ENCODE measurements around the gene PIEZO1.

The PIEZO1 gene

DNA sequence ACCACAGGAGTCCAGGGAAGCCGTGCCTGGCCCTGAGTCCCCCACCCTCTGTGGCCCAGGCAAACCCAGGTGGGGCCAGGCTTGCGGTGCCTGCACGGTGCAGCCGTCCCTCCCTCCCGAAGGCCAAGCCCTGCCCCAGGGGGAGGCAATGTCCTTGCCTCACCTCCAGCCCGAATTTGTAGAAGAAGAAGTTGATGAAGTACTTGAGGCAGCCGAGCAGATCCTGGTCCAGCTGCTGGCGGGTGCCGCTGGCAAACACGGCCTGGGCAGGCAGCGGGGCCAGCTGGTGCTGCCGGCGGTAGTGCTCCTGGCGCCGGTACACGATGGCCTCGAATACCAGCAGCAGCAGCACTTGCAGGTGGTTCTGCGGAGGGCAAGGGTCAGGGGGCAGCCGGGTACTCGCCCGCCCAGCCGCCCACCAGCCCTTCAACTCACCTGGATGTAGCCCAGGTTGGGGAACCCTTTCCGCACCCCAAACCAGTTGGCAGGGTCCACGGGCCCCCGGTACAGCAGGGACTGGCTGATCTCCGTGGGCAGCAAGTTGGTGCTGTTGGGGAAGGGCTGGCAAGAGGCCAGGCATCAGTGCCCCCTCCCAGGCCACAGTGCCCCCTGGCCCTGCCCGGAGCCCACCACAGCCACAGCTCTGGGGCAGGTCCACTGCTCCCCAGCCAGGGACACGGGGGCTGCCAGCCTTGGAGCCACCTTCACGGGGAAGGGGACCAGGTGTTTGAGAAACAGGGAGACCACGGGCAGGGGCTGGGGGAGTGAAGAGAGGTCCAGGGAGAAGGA lies 52.7 kb downstream of the PIEZO1 start:
- DNase-seq, result no peak

DNA sequence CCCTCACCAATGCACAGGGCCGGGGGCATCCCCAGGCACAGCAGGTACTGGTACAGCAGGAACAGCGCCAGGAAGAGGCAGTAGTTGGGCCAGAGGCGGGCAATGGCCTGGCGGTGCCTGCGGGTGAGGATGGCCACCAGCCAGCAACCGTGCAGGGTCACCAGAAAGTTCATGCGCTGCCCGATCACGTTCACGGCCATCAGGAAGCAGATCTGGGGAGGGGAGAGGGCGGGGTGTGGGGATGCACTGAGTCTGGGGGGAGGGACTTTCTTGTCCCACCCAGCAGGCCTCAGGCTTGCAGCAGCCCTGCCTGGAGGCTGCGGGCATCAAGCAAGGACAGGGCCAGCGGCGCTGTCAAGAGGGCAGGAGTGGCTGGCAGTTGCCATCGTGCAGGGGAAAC lies 53.3 kb downstream of the PIEZO1 start:
- no peak for DNase-seq

DNA sequence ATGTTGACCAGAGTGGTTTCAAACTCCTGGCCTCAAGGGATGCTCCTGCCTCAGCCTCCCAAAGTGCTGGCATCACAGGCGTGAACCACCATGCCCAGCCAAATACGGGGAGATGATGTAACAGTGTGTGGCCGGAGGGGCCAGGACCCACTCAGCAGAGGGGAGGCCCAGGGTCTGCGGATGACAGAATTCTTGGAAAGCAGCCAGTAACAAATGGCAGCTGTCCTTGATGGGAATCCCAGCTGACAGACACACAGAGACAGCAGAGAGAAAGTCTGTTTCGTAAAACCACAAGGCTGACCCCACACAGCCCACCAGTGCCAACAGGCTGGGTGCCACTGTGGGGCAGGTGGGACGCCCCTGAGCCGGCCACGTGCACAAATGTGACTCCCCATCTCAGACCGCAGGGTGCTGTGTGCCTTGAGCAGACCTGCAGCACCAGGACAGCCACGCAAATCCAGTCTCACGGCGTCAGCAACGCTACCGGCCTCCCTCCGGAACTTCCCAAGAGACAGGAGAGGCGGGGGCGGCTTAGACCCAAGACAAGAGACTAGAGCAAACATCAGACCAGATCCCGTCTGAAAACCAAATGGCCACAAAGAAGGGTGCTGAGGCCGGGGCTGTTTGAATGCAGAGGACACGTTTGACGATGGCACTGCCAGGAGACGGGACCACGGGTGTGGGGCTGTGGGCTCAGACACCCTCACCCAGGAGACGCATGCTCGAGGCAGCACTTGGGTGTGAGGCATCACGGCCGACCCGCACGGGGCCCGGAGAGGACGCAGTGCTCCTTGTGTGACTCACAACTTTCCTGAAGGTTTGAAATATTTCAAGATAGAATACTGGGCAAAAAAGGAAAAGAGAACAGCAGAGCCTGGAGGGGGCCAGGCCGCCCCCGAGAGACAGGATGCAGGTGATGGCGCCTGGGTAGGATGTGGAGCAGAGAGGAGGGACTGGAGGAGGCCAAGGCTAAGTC lies 54.1 kb downstream of the PIEZO1 start:
- DNase-seq, result no peak

DNA sequence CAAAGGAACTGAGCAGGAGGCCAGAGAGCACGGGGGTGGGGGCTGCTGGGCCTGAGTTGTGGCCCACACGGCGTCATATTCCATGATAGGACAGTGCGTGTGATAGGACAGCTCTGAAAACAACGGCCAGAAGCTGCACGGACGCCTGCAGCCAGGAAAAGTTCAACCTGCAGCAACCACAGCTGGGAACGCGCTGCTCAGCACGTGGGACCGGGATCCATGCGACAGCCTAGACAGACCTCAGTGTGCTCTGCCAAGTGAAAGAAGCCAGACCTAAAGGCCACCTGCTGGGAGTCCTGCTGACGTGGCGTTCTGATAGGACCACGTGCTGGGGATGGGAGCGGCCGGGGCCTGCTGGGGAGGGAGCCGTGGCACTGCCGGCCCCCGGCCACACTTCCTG lies 57.1 kb downstream of the PIEZO1 start:
- no peak for DNase-seq

DNA sequence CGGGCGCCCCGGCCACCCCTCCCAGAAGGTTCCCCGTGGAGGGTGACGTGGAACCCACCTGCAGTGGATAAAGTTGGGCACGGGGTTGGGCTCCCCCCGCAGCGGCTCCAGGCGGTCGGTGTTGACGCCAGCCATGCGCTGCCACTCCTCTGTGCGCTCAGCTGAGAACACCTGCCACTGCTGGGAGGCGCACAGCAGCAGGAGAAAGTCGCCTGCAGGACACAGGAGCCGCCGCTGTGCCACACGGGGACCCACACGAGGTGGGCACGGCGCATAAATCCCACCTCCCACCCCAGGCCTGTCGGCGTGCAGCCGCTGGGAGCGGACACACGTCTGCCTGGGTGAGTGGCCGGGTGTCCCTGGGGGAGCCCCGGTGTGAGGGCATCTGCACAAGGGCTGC lies 58.0 kb downstream of the PIEZO1 start:
- no peak for DNase-seq

DNA sequence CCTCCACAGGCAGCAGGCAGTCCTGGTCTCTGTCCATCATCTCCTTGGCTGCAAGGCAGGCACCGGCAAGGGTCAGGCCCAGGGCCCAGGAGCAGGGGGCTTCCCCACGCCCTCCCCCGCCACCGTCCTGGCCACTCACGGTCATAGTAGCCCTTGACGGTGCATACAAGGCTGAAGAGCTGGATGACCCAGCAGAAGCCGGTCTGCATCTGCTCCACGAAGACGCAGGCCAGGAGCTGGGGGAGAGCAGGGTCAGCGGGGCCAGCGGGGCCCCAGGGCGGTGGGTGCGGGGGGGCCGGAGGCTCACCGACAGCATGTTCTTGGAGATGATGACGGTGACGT lies 58.6 kb downstream of the PIEZO1 start:
- DNase-seq, result no peak

DNA sequence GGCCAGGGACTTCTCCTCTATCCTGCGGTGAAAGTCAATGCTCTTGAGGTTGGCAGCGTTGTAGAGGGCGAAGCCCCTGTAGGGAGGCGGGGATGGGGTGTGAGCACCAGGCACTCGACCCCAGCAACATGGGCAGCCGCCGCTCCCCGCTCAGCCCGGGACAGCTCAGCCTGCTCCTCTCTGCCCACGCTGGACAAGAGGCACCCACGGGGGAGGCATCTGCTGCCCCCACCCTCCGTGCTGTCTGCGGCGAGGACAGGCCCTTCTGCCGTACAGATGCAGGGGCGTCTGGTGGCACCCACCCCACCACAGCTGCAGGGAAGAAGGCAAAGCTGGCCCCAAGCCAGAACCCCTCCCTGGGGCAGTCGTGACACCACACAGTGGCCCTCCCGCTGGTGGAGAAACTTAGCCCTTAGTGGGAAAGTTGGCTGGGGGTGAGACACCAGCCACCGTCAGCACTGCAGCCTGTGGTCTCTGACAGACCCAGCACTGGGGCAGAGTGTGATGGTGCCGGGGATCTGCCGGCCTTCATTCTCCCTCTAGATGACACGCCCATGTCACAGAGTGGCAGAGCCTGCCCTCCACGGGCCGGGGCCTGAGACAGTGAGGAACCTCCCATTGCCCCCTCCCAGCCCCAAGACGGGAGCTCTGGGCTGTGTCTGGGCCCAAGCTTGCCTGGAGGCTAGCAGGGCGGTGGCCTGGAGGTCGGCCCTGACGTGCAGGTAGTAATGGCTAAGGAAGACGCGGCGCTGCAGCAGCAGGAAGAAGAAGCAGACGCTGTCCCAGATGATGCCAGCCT lies 59.2 kb downstream of the PIEZO1 start:
- DNase-seq, result no peak

DNA sequence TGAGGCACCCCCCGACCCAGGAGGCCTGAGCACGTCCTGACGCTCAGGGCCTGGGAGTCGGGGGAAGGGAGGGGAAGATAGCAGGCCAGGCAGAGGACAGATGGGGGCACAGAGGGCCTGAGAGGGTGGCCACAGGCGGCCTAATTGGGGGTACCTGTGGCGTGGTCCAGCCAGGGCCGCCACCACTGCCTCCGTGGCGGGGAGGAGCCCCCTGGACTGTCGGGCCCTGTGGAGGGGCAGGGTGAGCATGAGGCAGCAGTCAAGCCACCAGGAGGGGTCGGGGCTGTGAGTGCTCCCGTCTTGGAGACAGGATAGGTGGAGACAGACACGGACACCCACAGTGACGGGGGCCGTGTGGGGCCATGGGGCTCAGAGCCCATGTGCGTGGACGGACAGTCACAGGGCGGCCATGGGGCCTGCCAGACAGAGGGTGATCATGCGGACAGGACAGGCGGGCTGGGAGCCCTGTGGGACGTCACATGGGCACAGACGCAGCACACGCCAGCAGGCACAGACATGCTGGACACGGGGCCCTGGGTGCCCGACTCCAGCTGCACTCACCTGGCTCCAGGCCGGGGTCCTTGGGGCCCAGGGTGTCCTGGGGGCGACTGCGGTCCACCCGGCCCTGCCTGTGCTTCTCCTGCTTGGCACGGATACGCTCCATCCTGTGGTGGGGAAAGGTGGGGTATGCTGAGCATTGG lies 60.0 kb downstream of the PIEZO1 start:
- no peak for DNase-seq

DNA sequence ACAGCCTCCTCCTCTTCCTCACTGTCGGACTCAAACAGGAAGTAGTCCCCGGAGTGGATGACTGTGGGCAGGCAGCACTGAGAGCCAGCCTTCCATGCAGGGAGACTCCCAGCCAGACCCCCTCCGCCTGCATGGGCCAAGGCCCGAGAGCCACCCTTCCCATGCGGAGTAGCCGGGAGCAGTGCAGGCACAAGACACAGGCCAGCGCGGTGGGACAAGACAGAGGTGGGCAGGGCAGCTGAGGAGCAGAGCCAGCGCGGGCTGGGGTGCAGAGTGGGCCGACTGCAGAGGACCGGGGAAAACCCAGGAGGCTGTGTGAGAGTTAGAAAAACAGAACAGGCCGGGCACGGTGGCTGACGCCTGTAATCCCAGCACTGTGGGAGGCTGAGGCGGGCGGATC lies 61.1 kb downstream of the PIEZO1 start:
- no peak for DNase-seq

DNA sequence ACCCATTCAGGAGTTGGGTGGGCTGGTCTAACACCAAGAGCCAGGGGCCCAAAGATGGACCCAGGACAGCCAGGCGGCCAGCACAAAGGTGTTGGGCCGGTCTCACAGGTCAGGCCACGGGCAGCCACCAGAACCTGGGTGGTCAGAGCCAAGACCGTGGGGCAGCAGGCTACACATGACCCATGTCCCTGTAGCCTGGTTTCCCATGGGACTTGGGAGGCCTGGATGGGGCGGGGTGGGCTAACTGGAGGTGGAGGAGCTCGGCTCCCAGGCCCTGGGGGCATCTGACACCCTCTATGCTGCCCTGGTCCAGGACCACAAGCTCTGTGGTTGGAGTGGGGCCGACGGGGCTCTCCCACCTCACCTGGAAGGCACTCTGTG lies 61.5 kb downstream of the PIEZO1 start:
- DNase-seq, result no peak

DNA sequence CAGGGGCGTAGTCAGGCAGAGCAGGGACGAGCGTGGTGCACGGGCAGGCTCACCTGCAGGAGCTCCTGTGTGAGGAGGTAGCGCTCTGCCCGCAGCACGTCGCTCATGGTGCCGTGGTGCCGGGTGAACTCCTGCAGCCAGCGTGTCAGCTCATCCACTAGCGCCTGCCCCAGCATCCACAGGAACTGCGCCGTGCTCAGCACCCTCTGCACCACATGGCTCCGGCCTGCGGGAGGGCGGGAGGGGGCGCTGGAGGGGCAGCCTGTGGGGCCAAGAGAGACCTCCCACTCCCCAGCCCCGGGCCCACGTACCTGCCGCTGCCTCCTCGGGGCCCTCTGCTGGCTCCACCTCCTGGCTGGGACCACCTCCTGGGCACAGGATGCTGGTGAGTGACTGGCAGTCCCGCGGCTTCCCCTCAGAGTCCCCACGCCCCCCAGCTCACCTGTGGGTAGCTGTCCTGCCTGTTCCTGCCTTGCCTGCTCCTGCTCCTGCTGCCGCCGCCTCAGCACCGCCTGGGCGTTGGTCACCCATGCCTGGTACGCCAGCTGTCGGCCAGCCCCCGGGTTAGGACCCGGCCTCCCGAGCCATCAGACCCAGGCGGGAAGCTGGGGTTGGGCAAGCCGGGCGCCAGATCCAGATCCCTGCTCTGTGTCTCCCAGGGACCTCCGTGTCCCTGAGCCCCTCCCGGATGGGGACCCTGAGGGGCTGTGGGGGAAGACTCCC lies 62.1 kb downstream of the PIEZO1 start:
- no peak for DNase-seq

DNA sequence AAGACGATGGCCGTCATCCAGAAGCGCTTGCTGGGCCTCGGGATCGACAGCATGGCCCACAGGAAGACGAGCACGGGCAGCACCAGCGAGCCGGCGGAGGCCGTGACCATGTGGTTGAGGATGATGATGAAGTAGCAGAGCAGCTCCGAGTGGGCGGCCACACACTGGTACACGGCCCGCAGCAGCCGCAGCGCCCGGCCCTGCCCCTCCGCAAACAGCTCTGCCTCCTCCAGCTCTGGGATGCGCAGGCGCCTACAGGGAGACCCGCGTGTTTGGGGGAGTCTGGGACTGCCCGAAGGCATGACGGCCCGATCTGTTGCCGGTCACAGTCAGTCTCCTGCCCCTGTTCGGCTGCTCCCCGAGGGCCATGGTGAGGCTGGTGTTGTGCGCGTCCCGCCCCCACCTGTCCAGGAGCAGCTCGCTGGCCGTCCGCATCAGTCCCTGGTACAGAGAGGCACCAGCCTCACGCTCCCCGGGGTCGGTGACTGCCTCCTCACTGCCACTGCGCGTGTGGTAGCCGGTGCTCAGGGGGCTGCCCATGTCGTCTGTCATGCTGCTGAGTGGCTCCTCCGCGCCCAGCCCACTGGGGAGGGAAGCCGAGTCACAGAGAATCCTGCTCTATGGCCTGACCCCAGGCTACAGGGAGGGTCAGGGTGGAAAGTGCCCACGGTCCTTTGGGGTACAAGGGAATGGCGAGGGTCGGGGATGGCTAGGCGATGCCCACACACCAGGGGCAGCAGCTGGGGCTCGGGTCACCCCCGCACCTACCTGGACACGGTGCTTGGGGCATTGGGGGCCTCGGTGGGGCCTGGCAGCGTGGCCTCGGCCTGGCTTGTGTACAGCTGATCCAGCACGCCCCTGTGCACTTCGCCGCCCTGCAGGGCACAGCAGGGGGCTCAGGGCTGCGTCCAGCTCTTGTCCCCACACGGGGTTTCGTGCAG lies 62.9 kb downstream of the PIEZO1 start:
- no peak for DNase-seq

DNA sequence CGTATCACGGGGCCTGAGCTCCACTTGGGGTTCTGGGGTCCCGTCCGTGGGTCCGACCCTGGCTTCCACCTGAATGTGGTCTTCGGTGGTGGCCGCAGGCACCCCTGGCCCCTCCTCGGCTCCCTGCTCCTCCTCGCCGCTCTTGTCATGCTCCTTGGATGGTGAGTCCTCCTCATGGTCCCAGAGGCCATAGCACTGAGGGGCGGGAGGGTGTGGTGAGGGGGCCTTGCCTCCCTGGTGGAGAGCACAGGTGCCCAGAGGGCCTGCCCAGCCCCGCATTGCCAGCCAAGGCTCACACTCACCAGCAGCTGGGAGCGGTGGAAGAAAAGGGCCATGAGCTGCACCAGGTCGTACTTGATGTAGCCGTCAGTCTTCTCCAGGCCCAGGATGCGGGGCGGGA lies 63.8 kb downstream of the PIEZO1 start:
- DNase-seq, result no peak

DNA sequence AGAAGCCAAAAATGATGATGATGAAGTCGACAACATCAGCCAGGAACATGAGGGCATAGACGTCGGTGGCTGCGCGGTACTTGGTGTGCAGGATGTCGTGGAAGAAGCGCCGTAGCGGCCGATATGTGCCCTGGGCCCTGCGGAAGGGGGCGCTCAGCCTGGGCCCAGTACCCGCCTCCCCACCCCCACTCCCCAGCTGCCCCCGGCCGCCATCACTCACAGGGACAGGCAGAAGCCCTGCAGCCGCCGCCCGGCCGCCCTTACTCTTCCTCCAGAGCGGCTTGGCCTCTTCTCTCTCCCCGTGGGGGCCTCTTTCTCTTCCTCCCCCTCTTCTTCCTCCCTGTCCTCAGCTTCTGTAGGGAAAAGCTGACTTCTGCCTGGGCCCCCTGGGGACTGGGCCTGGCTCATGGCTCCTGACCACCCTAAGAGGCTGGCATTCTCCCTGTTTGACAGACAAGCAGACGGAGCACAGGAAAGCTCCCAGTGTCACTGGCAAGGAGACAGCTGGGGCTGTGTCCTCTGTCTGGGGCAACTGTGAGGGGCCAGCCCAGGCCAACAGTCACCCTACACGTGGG lies 64.5 kb downstream of the PIEZO1 start:
- DNase-seq, result no peak

DNA sequence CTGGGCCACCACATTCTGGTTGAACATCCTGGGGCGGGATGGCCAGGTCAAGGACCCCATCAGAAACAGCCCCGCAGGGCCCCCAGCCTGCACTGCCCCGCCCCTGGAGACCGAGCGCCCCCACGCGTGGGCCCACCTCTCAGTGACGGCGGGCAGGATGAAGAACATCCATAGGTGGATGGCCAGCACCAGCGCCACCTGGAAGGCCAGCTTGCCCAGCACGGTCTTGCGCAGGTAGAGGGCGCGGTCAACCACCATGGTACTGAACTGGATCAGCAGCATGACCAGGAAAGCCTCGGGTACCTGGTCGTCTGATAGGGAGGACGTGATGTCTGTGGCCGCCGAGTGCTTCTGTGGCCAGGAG lies 65.1 kb downstream of the PIEZO1 start:
- DNase-seq, result no peak

DNA sequence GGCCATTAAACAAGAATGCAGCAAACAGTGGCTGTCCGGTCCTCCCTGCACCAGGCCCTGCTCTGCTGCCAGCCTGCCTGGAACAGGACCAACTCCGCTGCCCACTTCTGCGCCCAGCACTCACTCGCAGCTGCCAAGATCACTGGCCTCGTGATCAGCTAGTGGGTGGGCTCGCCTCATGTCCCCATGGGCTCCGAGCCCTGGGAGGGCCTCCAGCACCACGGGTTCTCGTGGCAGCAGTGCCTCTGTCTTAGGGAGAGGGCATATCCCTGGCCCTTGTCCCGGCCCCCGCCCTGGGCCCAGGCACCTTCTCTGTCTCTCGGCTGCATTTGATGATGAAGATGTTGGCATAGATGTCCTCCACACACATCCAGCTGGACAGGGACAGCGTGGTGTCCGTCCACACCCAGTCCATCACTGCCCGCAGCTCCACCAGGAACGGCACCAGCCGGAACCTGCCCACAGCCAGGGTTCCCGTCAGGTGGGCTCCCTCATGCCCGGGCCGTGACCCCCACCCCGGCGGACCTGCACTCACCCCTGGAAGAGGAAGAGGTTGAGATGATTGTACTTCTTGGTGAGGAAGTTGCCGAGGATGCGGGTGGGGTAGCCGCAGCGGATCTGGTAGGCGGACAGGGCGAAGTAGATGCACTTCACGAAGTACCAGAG lies 65.6 kb downstream of the PIEZO1 start:
- DNase-seq, result no peak

DNA sequence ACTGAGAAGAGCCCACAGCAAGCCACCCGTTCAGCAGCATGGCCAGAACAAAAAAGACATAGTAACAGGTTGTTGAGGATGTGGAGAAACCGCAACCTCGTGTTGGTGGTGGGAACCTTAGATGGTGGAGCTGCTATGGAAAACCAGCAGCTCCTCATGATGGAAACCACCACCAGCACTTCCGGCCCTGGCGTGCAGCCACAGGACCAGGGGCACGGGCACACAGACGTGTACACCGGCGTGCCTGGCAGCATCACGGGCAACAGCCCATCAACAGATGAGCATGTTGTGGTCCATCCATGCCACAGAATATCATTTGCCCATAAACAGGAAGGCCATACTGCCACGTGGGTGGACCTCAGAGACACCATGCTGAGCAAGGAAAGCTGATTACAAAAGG lies 66.8 kb downstream of the PIEZO1 start:
- DNase-seq, result no peak

DNA sequence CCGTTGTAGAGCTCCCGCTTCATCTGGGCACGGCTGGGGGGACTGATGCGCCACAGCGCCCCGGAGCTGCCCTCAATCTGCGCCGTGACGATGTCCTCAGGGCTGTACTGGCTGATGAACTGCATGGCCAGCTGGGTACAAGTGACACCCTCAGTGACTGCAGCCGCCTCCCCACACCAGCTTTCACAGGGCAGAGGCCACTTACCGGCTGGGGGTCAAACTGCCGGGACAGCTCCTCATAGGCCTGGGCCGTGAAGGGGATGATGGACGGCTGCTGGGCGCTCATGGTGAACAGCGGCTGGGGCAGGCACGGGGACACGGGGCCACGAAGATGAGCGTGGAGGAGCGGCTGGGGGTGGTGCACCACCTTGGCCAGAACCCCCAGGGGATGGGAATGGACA lies 68.4 kb downstream of the PIEZO1 start:
- DNase-seq, result no peak

DNA sequence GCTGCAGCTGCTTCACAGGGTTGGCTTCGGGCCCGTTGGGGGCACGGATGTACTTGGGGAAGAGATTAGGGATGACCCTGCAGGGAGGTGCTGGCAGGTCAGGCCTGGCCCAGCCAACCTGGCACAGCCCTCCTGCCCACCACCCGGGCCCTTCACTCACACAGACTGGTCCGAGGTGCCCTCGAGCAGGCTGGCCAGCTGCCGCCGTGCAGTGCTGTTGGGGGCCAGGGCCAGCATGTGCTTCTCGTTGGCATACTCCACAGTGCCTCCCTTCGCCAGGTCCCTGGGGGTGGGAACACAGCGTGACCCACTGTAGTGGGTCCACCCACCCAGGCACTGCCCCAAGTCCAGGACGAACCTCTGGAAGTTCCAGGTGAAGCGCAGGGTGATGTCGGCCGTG lies 68.8 kb downstream of the PIEZO1 start:
- no peak for DNase-seq
